Fibroblast of lung (primary cell): ENCODE measurements around the gene SLC6A8. TPM values are rescaled to one million over a fixed set of nuclear protein-coding genes. Genes with fewer than 3 reads are reported as not detected.
A peak's percentile ranks its signal among the peaks of the same experiment; 100 is the strongest.

Experiments
- DNase-seq, 2 donors: peaks; one replicate each; pipeline versions ENCODE4 v3.0.0 to v3.0.0-alpha.2; 2010; ENCODE audit warnings: low read depth in 2 of 2
- H2AFZ ChIP-seq: 2 replicates; pipeline ENCODE4 v1.5.1; 2012; ENCODE audit warnings: low read length, control low read depth, inconsistent platforms
- H3K27ac ChIP-seq: 2 replicates; pipeline ENCODE4 v1.5.1; 2011; ENCODE audit warnings: low read length, control low read depth; ENCODE audit not compliant: insufficient read depth
- H3K27me3 ChIP-seq: 2 replicates; pipeline ENCODE4 v1.5.1; 2011; ENCODE audit warnings: mild to moderate bottlenecking, low read length; ENCODE audit not compliant: control insufficient read depth, insufficient read depth
- H3K36me3 ChIP-seq: 2 replicates; pipeline ENCODE4 v1.5.1; 2011; ENCODE audit warnings: low read length; ENCODE audit not compliant: control insufficient read depth, insufficient read depth
- H3K4me1 ChIP-seq: 2 replicates; pipeline ENCODE4 v1.5.1; 2011; ENCODE audit warnings: low read length; ENCODE audit not compliant: control insufficient read depth, insufficient read depth; ENCODE audit errors: extremely low read depth
- H3K4me2 ChIP-seq: 2 replicates; pipeline ENCODE4 v1.5.1; 2011; ENCODE audit warnings: low read length, control low read depth; ENCODE audit not compliant: insufficient read depth; ENCODE audit errors: extremely low read depth
- H3K4me3 ChIP-seq, 4 experiments: fragments of 200-600 bp in 1 of 4; sonication (generic) in 1 of 4; replicated peaks in 1 of 4; 2 replicates each; pipeline ENCODE4 v1.5.1; 2011 to 2016; ENCODE audit warnings: low read length in 4 of 4, low read depth in 3 of 4, mild to moderate bottlenecking in 3 of 4, control low read depth in 2 of 4, inconsistent platforms in 1 of 4, mixed read lengths in 1 of 4; ENCODE audit not compliant: insufficient read depth in 1 of 4; ENCODE audit errors: control extremely low read depth in 1 of 4
- H3K79me2 ChIP-seq: 2 replicates; pipeline ENCODE4 v1.5.1; 2012; ENCODE audit warnings: mild to moderate bottlenecking, low read length, inconsistent platforms; ENCODE audit not compliant: control insufficient read depth, insufficient read depth
- H3K9ac ChIP-seq: 2 replicates; pipeline ENCODE4 v1.5.1; 2011; ENCODE audit warnings: mild to moderate bottlenecking, low read length, control low read depth; ENCODE audit not compliant: insufficient read depth
- H3K9me3 ChIP-seq: 2 replicates; pipeline ENCODE4 v1.5.1; 2012; ENCODE audit warnings: low read depth, low read length; ENCODE audit not compliant: control insufficient read depth, insufficient read depth
- H4K20me1 ChIP-seq: 2 replicates; pipeline ENCODE4 v1.5.1; 2011; ENCODE audit warnings: low read length; ENCODE audit not compliant: control insufficient read depth, insufficient read depth; ENCODE audit errors: extremely low read depth
- CTCF ChIP-seq, 2 donors: IDR thresholded peaks in 1 of 2; conservative IDR thresholded peaks in 1 of 2; 1 replicate in 1 of 2; 2 replicates in 1 of 2; pipeline ENCODE4 v1.5.1; 2011 to 2012; ENCODE audit warnings: low read length in 2 of 2, control low read depth in 1 of 2, inconsistent platforms in 1 of 2, low read depth in 1 of 2, mild to moderate bottlenecking in 1 of 2
- EZH2 ChIP-seq: IDR thresholded peaks from 2 replicates; pipeline ENCODE4 v1.5.1; 2012; ENCODE audit warnings: low read length, control low read depth, mild to moderate bottlenecking; ENCODE audit errors: missing control alignments
- polyA minus RNA-seq: library from RNA; depleted of rRNA, polyadenylated mRNA; stranded (reverse); fragments of >200 nt; gene quantifications from 2 replicates; pipeline ENCODE4 v1.2.3, GENCODE V29; 2011; ENCODE audit warnings: low replicate concordance
- polyA plus RNA-seq, 2 donors: library from polyadenylated mRNA; depleted of rRNA in 1 of 2; stranded (reverse) in 1 of 2; unstranded in 1 of 2; fragments of >200 nt; gene quantifications; 2 replicates each; pipeline ENCODE4 v1.2.1, GENCODE V29; 2011 to 2012; ENCODE audit warnings: missing spikeins in 1 of 2
- total RNA-seq: library from RNA; depleted of rRNA; stranded (reverse); fragments of >200 nt; gene quantifications from 2 replicates; pipeline ENCODE4 v1.2.1, GENCODE V29; 2014

Gene SLC6A8
- total RNA-seq (9.8 and 11.1 TPM in 2 replicates), polyA plus RNA-seq (7.7 and 13.2 TPM in 2 replicates), polyA minus RNA-seq (44.6 and 70.2 TPM in 2 replicates)
- 12.5 and 24.0 TPM in 2 replicates for polyA plus RNA-seq (2012)

GRCh38 chrX:153687121-153688039 is at the start of gene SLC6A8:
TSS of gene SLC6A8 (plus strand) at chrX:153687926. CDS start at chrX:153688575, 649 bp downstream.
- DNase-seq, result peak; percentile 52 to 53
- TF ChIP-seq CTCF (conservative IDR thresholded peaks at IDR 0.05 in 1 of 2, IDR thresholded peaks at IDR 0.05 in 1 of 2; ENCODE audit: low read depth in 1 of 2, low read length in 2 of 2), result peak; percentile 11 to 25
- TF ChIP-seq EZH2, result no peak
- no peaks in the 10 kb centered on the region for H4K20me1 ChIP-seq
- H3K4me3 ChIP-seq, result peak within 1 kb of the TSS in 2 of 4 experiments; percentile 17 to 42
- H3K9ac ChIP-seq, result no peak within 1 kb of the TSS
- H3K36me3 ChIP-seq, result no peaks in the 10 kb centered on the region
- no peaks in the 10 kb centered on the region for H3K27me3 ChIP-seq
- no peak within 1 kb of the TSS for H3K27ac ChIP-seq
- no peaks in the 10 kb centered on the region for H3K4me1 ChIP-seq
- H3K4me2 ChIP-seq, result peak within 1 kb of the TSS; percentile 13
- H3K79me2 ChIP-seq, result no peaks in the 10 kb centered on the region
- no peak within 1 kb of the TSS for H2AFZ ChIP-seq
- no peaks in the 10 kb centered on the region for H3K9me3 ChIP-seq

- H3K27me3 ChIP-seq, result peaks cover 12% of the 10 kb centered on the region
- no peak overlapping the region for H3K9ac ChIP-seq
Observed at GRCh38 chrX:153638041-153638371, 49.7 kb upstream of the SLC6A8 start.

More at GRCh38 chrX:153638041-153638371, 49.7 kb upstream of the SLC6A8 start:
- Histone ChIP-seq H3K4me3 (no peak overlapping the region), H4K20me1 (no peaks in the 10 kb centered on the region), H3K9me3 (no peaks in the 10 kb centered on the region), H3K79me2 (no peaks in the 10 kb centered on the region), H3K4me1 (no peaks in the 10 kb centered on the region), H3K4me2 (no peak overlapping the region), H3K27ac (no peak overlapping the region), H2AFZ (no peak overlapping the region), H3K36me3 (no peaks in the 10 kb centered on the region)
- no peak for DNase-seq
- TF ChIP-seq CTCF (conservative IDR thresholded peaks at IDR 0.05 in 1 of 2, IDR thresholded peaks at IDR 0.05 in 1 of 2; ENCODE audit: low read depth in 1 of 2, low read length in 2 of 2) (no peak), EZH2 (no peak)
